ENCODE results near the gene NSUN7. TPM values are rescaled to one million over a fixed set of nuclear protein-coding genes. Genes with fewer than 3 reads are reported as not detected.
"Not testable (repeated sequence)": the region's sequence is repeated elsewhere in the genome, so short reads cannot be mapped to it uniquely, and the experiment has no call there.

NSUN7 gene
- total RNA-seq, 1 donor, result under 0.01 TPM

- Histone ChIP-seq H3K27ac (ENCODE audit: low read depth, low read length) (no peak overlapping the region), H2AFZ (ENCODE audit: low read length) (no peak overlapping the region), H3K9me3 (ENCODE audit: low read depth, low read length) (no peaks in the 10 kb centered on the region), H3K4me3 (ENCODE audit: insufficient read depth, low read length) (no peak overlapping the region), H4K20me1 (ENCODE audit: insufficient read depth, low read length) (no peaks in the 10 kb centered on the region), H3K4me2 (ENCODE audit: insufficient read depth, low read length) (no peak overlapping the region), H3K4me1 (ENCODE audit: insufficient read depth, low read length) (no peaks in the 10 kb centered on the region), H3K79me2 (ENCODE audit: insufficient read depth, low read length) (no peaks in the 10 kb centered on the region), H3K27me3 (ENCODE audit: insufficient read depth, low read length) (peaks cover 2% of the 10 kb centered on the region), H3K36me3 (ENCODE audit: insufficient read depth, low read length) (no peaks in the 10 kb centered on the region)
- TF ChIP-seq, protein P1, sequence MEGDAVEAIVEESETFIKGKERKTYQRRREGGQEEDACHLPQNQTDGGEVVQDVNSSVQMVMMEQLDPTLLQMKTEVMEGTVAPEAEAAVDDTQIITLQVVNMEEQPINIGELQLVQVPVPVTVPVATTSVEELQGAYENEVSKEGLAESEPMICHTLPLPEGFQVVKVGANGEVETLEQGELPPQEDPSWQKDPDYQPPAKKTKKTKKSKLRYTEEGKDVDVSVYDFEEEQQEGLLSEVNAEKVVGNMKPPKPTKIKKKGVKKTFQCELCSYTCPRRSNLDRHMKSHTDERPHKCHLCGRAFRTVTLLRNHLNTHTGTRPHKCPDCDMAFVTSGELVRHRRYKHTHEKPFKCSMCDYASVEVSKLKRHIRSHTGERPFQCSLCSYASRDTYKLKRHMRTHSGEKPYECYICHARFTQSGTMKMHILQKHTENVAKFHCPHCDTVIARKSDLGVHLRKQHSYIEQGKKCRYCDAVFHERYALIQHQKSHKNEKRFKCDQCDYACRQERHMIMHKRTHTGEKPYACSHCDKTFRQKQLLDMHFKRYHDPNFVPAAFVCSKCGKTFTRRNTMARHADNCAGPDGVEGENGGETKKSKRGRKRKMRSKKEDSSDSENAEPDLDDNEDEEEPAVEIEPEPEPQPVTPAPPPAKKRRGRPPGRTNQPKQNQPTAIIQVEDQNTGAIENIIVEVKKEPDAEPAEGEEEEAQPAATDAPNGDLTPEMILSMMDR (IDR thresholded peaks at IDR 0.05; ENCODE audit: extremely low read depth, low read depth, low read length), result no peak
- DNase-seq (ENCODE audit: insufficient read length, low spot score, missing footprints), result no peak
These were observed 39.1 kb upstream of the NSUN7 start for GRCh38 chr4:40710484-40711254.

GRCh38 chr4:40713001-40713400, 36.8 kb upstream of the NSUN7 start:
- not testable (repeated sequence) for H3K27me3 ChIP-seq (ENCODE audit: insufficient read depth, low read length); H3K36me3 ChIP-seq (ENCODE audit: insufficient read depth, low read length); H2AFZ ChIP-seq (ENCODE audit: low read length); H3K79me2 ChIP-seq (ENCODE audit: insufficient read depth, low read length); H3K27ac ChIP-seq (ENCODE audit: low read depth, low read length); H4K20me1 ChIP-seq (ENCODE audit: insufficient read depth, low read length); DNase-seq (ENCODE audit: insufficient read length, low spot score, missing footprints); H3K4me1 ChIP-seq (ENCODE audit: insufficient read depth, low read length); H3K9me3 ChIP-seq (ENCODE audit: low read depth, low read length); H3K4me3 ChIP-seq (ENCODE audit: insufficient read depth, low read length); H3K4me2 ChIP-seq (ENCODE audit: insufficient read depth, low read length)

DNA sequence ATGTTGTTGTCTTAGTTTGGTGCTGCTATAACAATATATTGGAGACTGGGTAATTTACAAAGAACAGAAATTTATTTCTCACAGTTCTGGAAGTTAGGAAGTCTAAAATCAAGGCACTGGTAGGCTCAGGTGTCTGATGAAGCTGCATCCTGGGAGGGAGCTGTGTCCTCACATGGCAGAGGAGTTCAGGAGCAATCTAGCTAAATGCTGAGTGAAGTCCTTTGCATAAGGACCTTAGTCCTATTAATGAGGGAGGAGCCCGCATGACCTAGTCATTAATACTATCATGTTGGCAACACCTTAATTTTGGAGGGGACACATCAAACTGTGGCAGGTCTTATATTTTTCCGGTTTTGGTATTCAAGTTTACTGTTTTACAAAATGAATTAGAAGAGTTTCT, 36.0 kb upstream of the NSUN7 start:
- Histone ChIP-seq H3K79me2 (ENCODE audit: insufficient read depth, low read length) (no peaks in the 10 kb centered on the region), H3K36me3 (ENCODE audit: insufficient read depth, low read length) (no peaks in the 10 kb centered on the region), H4K20me1 (ENCODE audit: insufficient read depth, low read length) (no peaks in the 10 kb centered on the region), H3K9me3 (ENCODE audit: low read depth, low read length) (no peaks in the 10 kb centered on the region), H3K4me3 (ENCODE audit: insufficient read depth, low read length) (no peak overlapping the region), H3K27me3 (ENCODE audit: insufficient read depth, low read length) (peaks cover 2% of the 10 kb centered on the region), H3K4me1 (ENCODE audit: insufficient read depth, low read length) (no peaks in the 10 kb centered on the region), H3K4me2 (ENCODE audit: insufficient read depth, low read length) (no peak overlapping the region), H2AFZ (ENCODE audit: low read length) (no peak overlapping the region), H3K27ac (ENCODE audit: low read depth, low read length) (no peak overlapping the region)
- DNase-seq (ENCODE audit: insufficient read length, low spot score, missing footprints), result no peak
- TF ChIP-seq, protein P1 (IDR thresholded peaks at IDR 0.05; ENCODE audit: extremely low read depth, low read depth, low read length), result no peak

DNA sequence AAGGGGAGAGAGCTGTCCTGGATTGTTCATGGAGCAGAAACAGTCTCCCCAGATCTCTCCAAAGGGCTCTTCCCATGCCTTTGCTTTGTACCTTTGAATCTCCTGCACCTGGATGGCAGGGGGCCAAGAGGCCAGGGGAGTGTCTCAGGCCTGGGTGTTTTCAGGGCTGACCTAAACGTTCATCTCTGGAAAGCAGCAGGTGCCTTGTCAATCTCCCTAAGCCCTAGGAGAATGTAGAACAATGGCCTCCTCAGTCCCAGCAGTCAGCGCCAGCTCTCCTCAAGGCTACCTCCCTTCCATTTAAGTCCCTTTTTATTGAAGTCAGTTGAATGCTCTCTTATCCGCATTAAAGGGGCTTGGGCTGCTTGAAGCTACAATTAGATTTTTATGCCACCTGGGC, 31.2 kb upstream of the NSUN7 start:
- no peak overlapping the region for H3K27ac ChIP-seq (ENCODE audit: low read depth, low read length)
- H3K79me2 ChIP-seq (ENCODE audit: insufficient read depth, low read length), result no peaks in the 10 kb centered on the region
- no peak overlapping the region for H2AFZ ChIP-seq (ENCODE audit: low read length)
- H3K36me3 ChIP-seq (ENCODE audit: insufficient read depth, low read length), result no peaks in the 10 kb centered on the region
- TF ChIP-seq, protein P1 (IDR thresholded peaks at IDR 0.05; ENCODE audit: extremely low read depth, low read depth, low read length), result no peak
- H3K9me3 ChIP-seq (ENCODE audit: low read depth, low read length), result no peaks in the 10 kb centered on the region
- no peak overlapping the region for H3K4me2 ChIP-seq (ENCODE audit: insufficient read depth, low read length)
- no peak for DNase-seq (ENCODE audit: insufficient read length, low spot score, missing footprints)
- H3K4me1 ChIP-seq (ENCODE audit: insufficient read depth, low read length), result no peaks in the 10 kb centered on the region
- H3K4me3 ChIP-seq (ENCODE audit: insufficient read depth, low read length), result no peak overlapping the region
- no peaks in the 10 kb centered on the region for H3K27me3 ChIP-seq (ENCODE audit: insufficient read depth, low read length)
- no peaks in the 10 kb centered on the region for H4K20me1 ChIP-seq (ENCODE audit: insufficient read depth, low read length)
